HT1080 (cell line): ENCODE measurements around the gene MS4A5. TPM values are rescaled to one million over a fixed set of nuclear protein-coding genes. Genes with fewer than 3 reads are reported as not detected.

ENCODE experiments used
- DNase-seq: peaks from one replicate; pipeline ENCODE4 v3.0.0-alpha.2; 2015; ENCODE audit warnings: low read depth
- total RNA-seq: library from RNA; depleted of rRNA; stranded (reverse); fragments of >200 nt; shearing (Covaris generic); gene quantifications from 2 replicates; pipeline ENCODE4 v1.2.3, GENCODE V29; 2014; rRNA removed

MS4A5 gene
- total RNA-seq, 1 experiment from 2014 or later, result not detected

DNA sequence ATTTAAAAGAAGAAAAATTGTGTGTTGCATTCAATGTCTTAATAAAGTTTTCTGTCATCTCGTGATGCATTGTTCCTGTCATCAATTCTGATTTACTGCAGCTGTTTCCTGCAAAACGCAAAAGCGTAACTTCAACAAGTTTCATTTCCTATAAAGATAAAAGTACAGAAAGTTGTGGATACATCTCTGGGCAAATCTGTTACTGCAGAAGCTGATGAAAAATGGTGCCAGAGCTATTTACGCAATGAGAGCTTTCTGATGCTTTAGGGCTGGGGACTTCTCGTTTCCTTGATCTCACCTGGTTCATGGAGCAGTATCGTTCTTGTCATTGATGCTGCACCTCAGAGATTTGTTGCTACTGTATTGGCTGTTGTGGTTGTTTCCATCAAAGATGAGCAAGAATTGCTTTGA is 47.7 kb downstream of the MS4A5 start:
- DNase-seq, result no peak

DNA sequence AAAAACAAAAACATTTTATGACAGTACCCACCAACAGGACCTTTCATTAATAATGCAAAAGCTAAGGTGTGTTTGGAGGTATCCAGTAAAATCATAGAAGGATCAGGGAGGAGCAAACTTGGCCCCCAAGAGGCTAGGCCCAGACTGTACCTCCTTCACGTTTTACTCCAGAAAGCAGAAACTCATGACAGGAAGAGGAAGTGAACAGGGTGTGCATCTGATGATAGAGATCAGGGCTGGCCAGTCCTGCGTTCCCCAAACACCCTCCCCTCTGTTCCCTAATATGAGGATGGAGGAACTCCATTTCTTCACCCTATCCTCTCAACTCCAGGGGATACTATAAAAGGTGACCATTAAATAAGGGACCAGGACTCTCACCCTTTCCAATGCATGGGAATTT is 53.0 kb downstream of the MS4A5 start:
- DNase-seq, result no peak

DNA sequence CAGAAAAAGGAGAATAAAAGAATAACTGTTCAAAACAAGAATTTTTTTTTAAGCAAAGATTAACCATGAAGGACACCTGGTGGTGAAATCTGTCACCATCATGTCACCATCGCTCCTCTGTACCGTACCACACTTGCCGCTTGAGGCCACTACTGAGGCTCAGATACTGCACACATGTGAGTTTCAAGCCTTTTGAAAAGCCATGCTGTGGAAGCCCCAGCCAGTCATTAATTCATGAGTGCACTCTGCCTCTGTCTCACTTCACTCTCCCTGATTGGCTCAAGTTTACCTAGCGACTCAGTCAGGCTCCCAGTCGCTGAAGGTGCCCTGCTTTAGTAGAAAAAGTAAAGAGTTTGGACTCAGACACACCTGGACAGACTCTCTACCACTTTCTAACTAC is 56.6 kb downstream of the MS4A5 start:
- peak; percentile 50 for DNase-seq

DNA sequence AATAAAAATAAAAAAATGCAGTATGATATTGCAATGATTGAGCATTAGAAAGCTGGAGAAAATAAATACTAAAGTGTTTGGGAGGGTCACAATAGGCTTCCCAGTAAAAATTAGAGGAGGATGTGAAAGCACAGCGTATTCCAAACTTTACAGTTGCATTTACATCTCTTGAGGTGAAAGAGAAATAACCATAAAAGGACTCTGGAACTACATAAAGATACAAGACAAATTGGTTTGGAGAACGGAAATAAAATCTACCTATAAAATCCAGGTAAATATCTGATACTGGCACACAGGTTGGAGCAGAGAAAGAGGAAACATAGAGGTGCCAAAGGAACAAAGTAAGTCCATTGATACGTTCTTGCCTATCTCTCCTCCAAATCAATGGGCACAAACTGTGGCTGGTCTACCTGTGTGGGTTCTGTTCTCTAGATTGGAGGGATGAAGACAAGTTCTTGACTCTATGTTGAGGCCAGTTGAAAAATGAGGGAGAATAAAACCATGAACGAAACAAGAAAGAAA is 63.2 kb downstream of the MS4A5 start, which contains the start of gene MS4A12:
TSS of gene MS4A12 (plus strand) at position 291 of the 522 bp plus-strand sequence. CDS start 4,541 bp downstream, outside the sequence.
- DNase-seq, result no peak

DNA sequence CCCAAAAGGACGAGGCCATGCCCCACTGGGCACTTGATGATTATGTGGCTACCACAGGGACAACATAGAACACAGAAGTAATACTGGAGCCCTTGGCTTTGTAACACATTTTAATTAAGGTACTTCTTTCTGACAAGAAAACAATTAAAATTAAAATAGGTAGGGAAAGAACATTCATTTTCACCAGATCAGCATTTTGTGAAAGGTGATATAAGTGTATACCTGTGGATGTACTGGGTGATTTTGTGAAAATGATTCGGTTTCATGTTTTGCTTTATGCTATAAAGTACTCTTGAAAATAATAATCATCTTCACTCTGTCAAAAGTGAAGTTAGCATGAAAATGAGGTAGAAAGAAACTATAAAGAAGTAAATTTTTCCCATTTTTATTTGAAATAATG is 64.1 kb downstream of the MS4A5 start:
- no peak for DNase-seq

Other genes with a start within 250 kb of the MS4A5 start
- gene MS4A6A, start 246.5 kb upstream of the MS4A5 start, total RNA-seq, result not detected in 2 replicates
- gene MS4A4E, start 186.4 kb upstream of the MS4A5 start, total RNA-seq, result not detected in 2 replicates
- not detected in 2 replicates for gene MS4A4A, start 148.9 kb upstream of the MS4A5 start, total RNA-seq
- not detected in 2 replicates for gene MS4A6E, start 102.3 kb upstream of the MS4A5 start, total RNA-seq
- gene MS4A7, start 51.0 kb upstream of the MS4A5 start, total RNA-seq, result not detected in 2 replicates
- not detected in 2 replicates for gene MS4A14, start 33.1 kb upstream of the MS4A5 start, total RNA-seq
- not detected in 2 replicates for gene MS4A1, start 26.3 kb downstream of the MS4A5 start, total RNA-seq
- not detected in 2 replicates for gene MS4A12, start 63.2 kb downstream of the MS4A5 start, total RNA-seq
- not detected in 2 replicates for gene MS4A13, start 85.8 kb downstream of the MS4A5 start, total RNA-seq